Natural killer cell (primary cell): Measurements from ENCODE around the gene GBF1. TPM values are rescaled to one million over a fixed set of nuclear protein-coding genes. Genes with fewer than 3 reads are reported as not detected.

Source experiments
- ATAC-seq, 3 donors: fragments of 150-1000 bp in 2 of 3; fragments of 200-7000 bp in 1 of 3; cut with Tn5 transposase; 1 replicate in 1 of 3; 2 replicates in 2 of 3; pipeline ENCODE4 v1.10.0; 2021; ENCODE audit warnings: mild to moderate bottlenecking in 2 of 3, moderate library complexity in 2 of 3
- DNase-seq, 2 donors: peaks; one replicate each; pipeline versions ENCODE4 v3.0.0 to v3.0.0-alpha.2; 2013 to 2021; ENCODE audit warnings: mixed read lengths in 1 of 2
- H3K27ac ChIP-seq: one replicate; pipeline ENCODE4 v1.5.1; 2013; ENCODE audit warnings: mild to moderate bottlenecking, low read length
- H3K27me3 ChIP-seq: one replicate; pipeline ENCODE4 v1.6.1; 2013; ENCODE audit warnings: low read length; ENCODE audit not compliant: control insufficient read depth, insufficient read depth
- H3K36me3 ChIP-seq: one replicate; pipeline ENCODE4 v1.6.1; 2013; ENCODE audit warnings: low read length; ENCODE audit not compliant: control insufficient read depth, insufficient read depth
- H3K4me1 ChIP-seq: one replicate; pipeline ENCODE4 v1.6.1; 2013; ENCODE audit warnings: low read length; ENCODE audit not compliant: control insufficient read depth, insufficient read depth
- H3K4me3 ChIP-seq: one replicate; pipeline ENCODE4 v1.5.1; 2013; ENCODE audit warnings: low read length
- H3K9me3 ChIP-seq: one replicate; pipeline ENCODE4 v1.6.1; 2013; ENCODE audit warnings: low read length; ENCODE audit not compliant: control insufficient read depth, insufficient read depth
- H3K27ac Mint-ChIP-seq, 2 donors: one replicate each; pipeline ENCODE4 v1.8.0; 2022; ENCODE audit warnings: mild to moderate bottlenecking in 2 of 2, mixed read lengths in 2 of 2, moderate library complexity in 1 of 2
- H3K27me3 Mint-ChIP-seq, 2 donors: one replicate each; pipeline ENCODE4 v1.8.0; 2022; ENCODE audit warnings: low read depth in 2 of 2, mixed read lengths in 2 of 2
- H3K36me3 Mint-ChIP-seq: one replicate; pipeline ENCODE4 v1.8.0; 2022; ENCODE audit warnings: mixed read lengths
- H3K4me1 Mint-ChIP-seq, 2 donors: one replicate each; pipeline ENCODE4 v1.8.0; 2022; ENCODE audit warnings: mixed read lengths in 2 of 2
- H3K4me3 Mint-ChIP-seq: one replicate; pipeline ENCODE4 v1.8.0; 2022; ENCODE audit warnings: mild to moderate bottlenecking, moderate library complexity, mixed read lengths
- H3K9me3 Mint-ChIP-seq, 2 donors: one replicate each; pipeline ENCODE4 v1.8.0; 2022; ENCODE audit warnings: mixed read lengths in 2 of 2
- CTCF ChIP-seq: fragments of 200-600 bp; IDR thresholded peaks from one replicate; pipeline ENCODE4 v1.8.0; 2022; ENCODE audit warnings: antibody characterized with exemption
- WGBS: methylation state at CpG from one replicate; pipeline ENCODE4 v1.1.7; 2013; ENCODE audit warnings: missing lambda C conversion rate; ENCODE audit not compliant: insufficient coverage; 5-methylcytosine and 5-hydroxymethylcytosine counted together
- intact Hi-C: fragments of 100-400 bp; cut with micrococcal nuclease; formaldehyde crosslinking; loops from one replicate; pipeline ENCODE4 v1.14.2; 2022
- total RNA-seq, 4 donors: library from RNA; stranded (reverse); fragments of 120-200 nt in 1 of 4; gene quantifications; one replicate each; pipeline versions ENCODE4 v1.2.3 to v1.2.4, GENCODE V29; 2013 to 2022

Gene GBF1
- total RNA-seq, 3 donors from 2014 or later (not counting 1 experiment from before 2014, with no cell fraction given), result 48.2 to 52.5 (median 50.9) TPM

- no peaks in the 10 kb centered on the region for H3K4me1 Mint-ChIP-seq
- no peaks in the 10 kb centered on the region for H3K4me1 ChIP-seq
- H3K27me3 Mint-ChIP-seq, result no peaks in the 10 kb centered on the region
- H3K36me3 Mint-ChIP-seq, result no peaks in the 10 kb centered on the region
- H3K27me3 ChIP-seq, result no peaks in the 10 kb centered on the region
- WGBS, result 100% methylated on average over 2 of the region's 2 CpGs
- no peak overlapping the region for H3K4me3 ChIP-seq
- TF ChIP-seq CTCF, result no peak
- intact Hi-C loops, result no loop called here
- H3K4me3 Mint-ChIP-seq, result no peak overlapping the region
- H3K9me3 Mint-ChIP-seq, result no peaks in the 10 kb centered on the region
- no peaks in the 10 kb centered on the region for H3K9me3 ChIP-seq
- no peak overlapping the region for H3K27ac Mint-ChIP-seq
- DNase-seq (peak in 1 of 2 donors; percentile 19), ATAC-seq (no peak)
- H3K36me3 ChIP-seq, result peaks cover 42% of the 10 kb centered on the region
- H3K27ac ChIP-seq, result no peak overlapping the region
Measured at GRCh38 chr10:102347236-102347828, 102.0 kb downstream of the GBF1 start.

- Mint-ChIP-seq H3K9me3 (no peaks in the 10 kb centered on the region), H3K36me3 (peaks cover 9% of the 10 kb centered on the region), H3K4me3 (no peak overlapping the region), H3K4me1 (no peaks in the 10 kb centered on the region), H3K27me3 (no peaks in the 10 kb centered on the region), H3K27ac (no peak overlapping the region)
- H3K4me3 ChIP-seq, result no peak overlapping the region
- H3K27ac ChIP-seq, result no peak overlapping the region
- DNase-seq, result peak; percentile 59 to 85
- H3K4me1 ChIP-seq, result no peaks in the 10 kb centered on the region
- intact Hi-C loops, result loop anchor here (1.0 kb wide), 2 partner anchors 123 to 183 kb away; no protein-coding TSS in a partner anchor
- peak; percentile 76 to 91 (median 81) for ATAC-seq
- TF ChIP-seq CTCF, result peak; percentile 90
- WGBS, result 83% methylated on average over 6 of the region's 7 CpGs
- no peaks in the 10 kb centered on the region for H3K9me3 ChIP-seq
- peaks cover 62% of the 10 kb centered on the region for H3K36me3 ChIP-seq
- no peaks in the 10 kb centered on the region for H3K27me3 ChIP-seq
Measured at GRCh38 chr10:102352066-102352715, 106.9 kb downstream of the GBF1 start.

- peaks cover 74% of the 10 kb centered on the region for H3K36me3 ChIP-seq
- ATAC-seq (no peak), DNase-seq (no peak)
- H3K4me1 ChIP-seq, result no peaks in the 10 kb centered on the region
- Mint-ChIP-seq H3K27ac (no peak overlapping the region), H3K4me3 (no peak overlapping the region), H3K27me3 (no peaks in the 10 kb centered on the region), H3K9me3 (no peaks in the 10 kb centered on the region), H3K4me1 (no peaks in the 10 kb centered on the region), H3K36me3 (peaks cover 16% of the 10 kb centered on the region)
- WGBS, result 95% methylated on average over 2 of the region's 3 CpGs
- no peak for TF ChIP-seq CTCF
- no peak overlapping the region for H3K27ac ChIP-seq
- intact Hi-C loops, result no loop called here
- no peaks in the 10 kb centered on the region for H3K9me3 ChIP-seq
- no peaks in the 10 kb centered on the region for H3K27me3 ChIP-seq
- no peak overlapping the region for H3K4me3 ChIP-seq
Measured at GRCh38 chr10:102354451-102354850, 109.1 kb downstream of the GBF1 start.
